DMS153 (cell line): Measurements from ENCODE around the gene SUSD5.
A peak's percentile ranks its signal among the peaks of the same experiment; 100 is the strongest.
"Not testable (repeated sequence)": the region's sequence is repeated elsewhere in the genome, so short reads cannot be mapped to it uniquely, and the experiment has no call there.

Source experiments
- DNase-seq: peaks from one replicate; lab custom pipeline; 2025; lab: John Stamatoyannopoulos, UW

The SUSD5 gene

DNA sequence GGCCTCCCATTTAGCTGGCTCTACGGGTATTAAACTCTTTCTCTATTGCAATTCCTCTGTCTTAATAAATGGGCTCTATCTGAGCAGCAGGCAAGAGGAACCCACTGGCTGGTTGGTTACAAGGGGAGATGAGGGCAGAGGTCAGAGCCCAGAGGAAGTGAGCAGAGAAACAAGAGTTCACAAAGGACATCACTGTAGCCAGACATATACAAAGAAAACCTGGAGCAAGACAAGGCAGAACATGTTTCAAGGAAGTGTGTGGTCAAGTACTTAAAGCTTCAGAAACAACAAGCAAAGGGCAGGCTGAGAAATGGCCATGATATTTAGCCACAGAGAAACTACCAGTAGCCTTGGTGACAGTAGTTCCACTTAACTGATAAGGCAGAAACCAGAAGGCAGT, 24.3 kb downstream of the SUSD5 start:
- no peak for DNase-seq

GRCh38 chr3:33187368-33187634, 31.3 kb downstream of the SUSD5 start:
- DNase-seq = no peak

DNA sequence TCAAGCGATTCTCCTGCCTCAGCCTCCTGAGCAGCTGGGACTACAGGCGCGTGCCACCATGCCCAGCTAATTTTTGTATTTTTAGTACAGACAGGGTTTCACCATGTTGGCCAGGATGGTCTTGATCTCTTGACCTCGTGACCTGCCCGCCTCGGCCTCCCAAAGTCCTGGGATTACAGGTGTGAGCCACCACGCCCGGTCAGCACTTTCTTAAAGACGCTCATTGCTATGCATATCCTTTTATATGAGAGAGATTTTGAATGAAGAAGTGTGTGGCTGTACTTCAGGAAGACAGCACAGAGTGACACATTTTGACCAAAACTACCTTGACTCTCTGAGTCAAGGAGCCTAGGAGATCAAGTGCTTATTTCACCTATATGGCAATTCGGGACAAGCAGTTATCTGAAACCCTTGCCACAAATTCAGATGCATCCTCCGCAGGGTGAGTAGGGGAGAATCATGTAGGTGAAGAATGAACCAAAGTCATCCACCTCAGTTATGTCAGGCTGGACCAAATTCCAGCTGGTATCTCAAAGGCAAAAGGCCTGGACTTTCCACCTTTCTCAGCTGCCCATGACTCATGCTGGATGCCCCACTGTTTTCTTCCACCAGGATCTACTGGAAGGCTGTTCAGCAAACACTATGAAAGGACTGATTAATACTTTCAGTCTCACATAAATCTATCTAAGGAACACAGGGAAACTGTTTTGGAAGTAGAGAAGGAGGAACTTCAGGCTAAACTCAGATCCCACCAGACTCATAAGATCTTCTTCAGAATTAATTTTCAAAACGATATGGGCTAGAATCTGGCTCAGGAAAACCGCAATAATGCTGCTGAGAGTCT, 31.9 kb downstream of the SUSD5 start:
- no peak for DNase-seq

DNA sequence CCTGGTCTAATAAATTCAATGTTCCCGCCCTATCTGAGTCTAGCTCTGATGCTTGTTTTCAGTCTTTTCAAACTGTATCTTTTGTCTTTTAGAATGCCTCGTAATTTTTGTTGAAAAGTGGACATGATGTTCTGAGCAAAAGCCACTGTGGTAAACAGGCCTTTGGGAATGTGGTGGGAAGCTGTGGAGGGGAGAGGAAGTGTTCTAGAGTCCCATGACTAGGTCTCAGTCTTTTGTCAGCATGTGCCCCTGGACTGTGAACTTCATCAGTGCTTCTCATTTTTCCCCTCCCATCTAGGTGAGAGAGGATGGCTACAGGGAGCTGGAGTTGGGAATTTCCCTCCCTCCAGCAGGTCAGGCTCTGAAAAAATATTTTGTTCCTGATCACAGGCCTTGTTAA, 33.7 kb downstream of the SUSD5 start:
- DNase-seq = no peak

DNA sequence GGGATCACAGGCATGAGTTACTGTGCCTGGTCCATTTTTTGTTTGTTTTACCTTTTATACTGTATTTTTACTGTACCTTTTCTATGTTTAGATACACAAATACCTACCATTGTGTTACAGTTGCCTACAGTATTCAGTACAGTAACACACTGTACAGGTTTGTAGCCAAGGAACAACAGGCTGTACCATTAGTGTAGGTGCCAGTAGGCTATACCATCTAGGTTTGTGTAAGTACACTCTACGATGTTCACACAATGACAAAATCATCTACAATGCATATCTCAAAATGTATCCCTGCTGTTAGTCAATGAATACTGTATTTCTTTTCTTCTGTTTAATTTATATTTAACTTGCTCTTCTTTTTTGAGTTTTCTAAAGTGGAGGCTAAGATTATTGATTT, 37.0 kb downstream of the SUSD5 start:
- DNase-seq = not testable (repeated sequence)

GRCh38 chr3:33181229-33181628, 37.4 kb downstream of the SUSD5 start:
- no peak for DNase-seq

GRCh38 chr3:33179132-33179531, 39.5 kb downstream of the SUSD5 start:
- DNase-seq = no peak

DNA sequence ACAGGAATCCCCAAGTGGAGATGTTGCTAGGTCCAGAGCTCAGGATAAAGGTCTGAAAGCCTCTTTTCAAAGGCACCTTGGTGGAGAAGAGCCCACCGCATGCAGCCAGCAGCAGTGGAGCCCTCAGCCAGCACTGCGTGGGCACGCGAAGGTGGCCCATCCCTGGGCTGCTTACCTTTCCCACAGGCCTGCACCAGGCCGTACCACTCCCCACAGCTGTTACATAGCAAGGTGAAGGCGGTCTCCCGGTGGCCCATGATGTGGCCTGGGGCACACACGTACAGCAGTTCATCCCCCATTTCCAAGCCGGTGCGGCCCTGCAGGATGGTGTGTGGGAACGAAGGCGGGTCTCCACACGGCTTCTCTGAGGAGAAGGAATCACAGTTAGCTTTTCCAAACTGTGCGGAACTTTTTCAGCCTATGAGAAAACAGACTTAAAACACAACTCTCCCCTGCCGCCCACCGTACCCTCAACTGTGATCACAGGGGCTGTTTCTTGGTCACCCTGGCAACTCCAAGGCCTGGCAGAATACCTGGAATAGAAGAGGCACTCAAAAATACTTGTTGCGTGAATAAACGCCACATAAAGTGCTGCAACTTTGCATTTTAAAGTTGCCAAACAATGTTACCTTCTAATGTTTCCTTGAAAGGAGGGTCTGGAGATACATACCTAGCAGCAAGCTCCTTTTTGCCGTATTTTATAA, 43.7 kb downstream of the SUSD5 start:
- no peak for DNase-seq

DNA sequence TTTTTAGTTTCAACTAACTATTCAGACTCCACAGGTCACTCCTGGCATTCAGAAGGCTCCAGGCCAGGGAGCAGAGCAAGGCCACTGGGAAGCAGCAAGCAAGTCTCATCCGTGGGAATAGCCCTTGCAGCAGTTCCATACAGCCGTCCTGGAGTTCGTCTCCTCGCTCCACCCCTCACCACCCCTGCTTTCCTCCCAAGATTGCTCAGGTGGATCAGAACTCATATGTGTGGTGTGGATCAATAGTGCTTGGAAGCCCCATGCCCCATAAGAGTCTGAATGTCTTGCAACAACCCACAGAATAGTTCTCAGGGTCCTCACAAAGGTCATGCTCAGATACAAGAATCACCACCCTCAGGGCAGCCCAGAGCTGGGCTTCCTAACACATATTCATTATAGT, 44.5 kb downstream of the SUSD5 start:
- DNase-seq = no peak

DNA sequence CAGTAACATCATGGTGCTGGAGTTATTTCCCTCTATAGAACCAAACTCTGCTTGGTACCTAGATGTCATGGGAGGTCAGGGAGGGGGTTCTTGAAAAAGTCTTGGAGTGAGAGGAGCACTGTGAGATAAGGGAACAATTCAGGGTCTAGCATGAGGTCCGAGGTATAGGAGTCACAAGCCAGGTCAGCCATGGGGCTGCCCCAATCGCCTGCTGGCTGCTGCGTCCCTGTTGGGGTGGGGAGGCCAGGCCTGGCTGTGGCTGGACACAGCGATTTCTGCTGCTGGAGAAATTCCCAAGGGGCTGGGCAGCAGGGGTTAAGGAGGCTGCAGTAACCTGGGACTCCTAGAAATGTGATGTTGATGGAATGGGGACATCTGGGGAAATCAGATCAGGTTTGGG, 44.9 kb downstream of the SUSD5 start:
- DNase-seq = no peak

DNA sequence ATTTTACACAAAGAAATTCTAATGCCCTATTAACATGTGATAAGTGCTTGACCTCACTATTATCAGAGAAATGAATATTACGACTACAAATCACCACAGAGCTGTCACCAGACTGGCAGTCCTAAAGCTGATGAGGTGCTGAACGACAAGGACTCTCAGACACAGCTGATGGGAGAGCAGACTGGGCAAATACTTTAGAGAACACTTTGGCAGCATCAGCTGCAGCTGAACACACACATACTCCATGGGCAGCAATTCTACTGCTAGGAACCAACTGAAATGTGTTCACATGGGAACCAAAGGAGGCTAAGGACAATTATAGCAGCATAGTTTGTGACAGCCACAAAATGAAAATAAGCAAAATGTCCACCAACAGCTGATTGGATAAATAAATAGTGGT, 45.5 kb downstream of the SUSD5 start:
- DNase-seq = peak; percentile 57

GRCh38 chr3:33171580-33171979, 47.0 kb downstream of the SUSD5 start:
- no peak for DNase-seq

GRCh38 chr3:33170531-33170930, 48.1 kb downstream of the SUSD5 start:
- no peak for DNase-seq

DNA sequence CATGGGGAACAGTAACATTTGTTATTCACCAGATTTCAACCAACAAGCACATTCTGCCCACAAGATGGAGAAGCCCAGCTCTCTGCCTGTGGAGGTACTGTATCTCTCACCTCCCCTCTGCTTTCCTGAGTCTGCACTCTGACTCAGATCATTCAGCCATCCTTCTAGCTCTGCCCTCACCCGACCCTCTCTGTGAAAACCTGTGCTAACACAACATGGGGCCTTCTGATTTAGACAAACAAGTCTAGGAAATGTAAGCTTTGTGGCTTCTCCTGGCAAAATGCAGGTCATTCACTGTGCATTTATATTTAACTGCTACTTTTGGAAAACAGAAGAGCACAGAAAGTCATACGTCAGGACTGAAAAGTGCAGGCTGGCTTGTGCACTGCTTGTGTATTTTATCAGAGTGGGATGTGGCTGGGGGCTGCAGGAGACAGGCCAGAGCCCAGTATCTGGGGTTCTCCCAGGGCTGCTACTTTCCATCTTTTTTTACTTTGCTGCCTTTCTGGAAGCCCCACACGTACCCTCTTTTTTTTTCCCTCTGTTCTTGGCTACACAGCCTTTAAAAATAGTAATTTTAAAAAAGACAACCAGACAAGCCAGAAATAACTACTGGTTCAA, 50.8 kb downstream of the SUSD5 start:
- no peak for DNase-seq

DNA sequence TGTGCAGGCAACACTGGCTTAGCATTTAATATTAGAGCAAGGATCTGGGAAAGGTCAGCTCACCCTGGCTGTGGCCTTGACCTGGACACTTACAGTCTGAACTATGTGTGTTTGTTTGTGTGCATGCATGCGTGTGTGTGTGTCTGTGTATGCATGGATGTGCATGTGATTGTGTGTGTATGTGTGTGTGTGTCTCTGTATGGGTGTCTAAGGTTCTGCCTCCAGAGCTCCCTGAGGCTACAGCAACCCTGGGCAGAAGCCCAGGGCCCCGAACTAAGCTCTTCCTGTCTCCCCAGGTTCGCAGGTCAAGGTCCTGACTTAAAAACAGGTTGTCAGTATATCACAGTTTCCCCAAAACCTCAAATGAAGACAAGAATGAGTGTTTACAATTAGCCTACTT, 51.3 kb downstream of the SUSD5 start:
- DNase-seq = no peak

DNA sequence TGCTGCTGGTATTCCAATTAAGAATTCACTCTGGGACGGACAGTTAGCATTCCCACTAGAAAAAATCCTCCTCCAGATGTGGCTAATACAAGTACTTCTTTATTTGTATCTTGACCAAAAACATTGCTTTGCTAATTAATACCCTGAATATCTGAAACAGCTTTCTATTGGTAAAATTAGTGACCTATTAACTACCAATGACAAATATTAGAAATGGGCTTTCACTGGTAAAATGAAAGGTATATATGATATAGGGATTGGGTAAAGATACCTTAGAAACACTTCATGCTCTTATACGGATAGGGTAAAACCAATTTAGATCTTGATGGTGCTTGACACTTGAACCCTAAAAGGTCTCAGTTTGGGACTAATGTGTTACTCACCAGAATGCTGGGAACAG, 52.5 kb downstream of the SUSD5 start:
- DNase-seq = no peak

GRCh38 chr3:33165372-33165771, 53.2 kb downstream of the SUSD5 start:
- no peak for DNase-seq

- DNase-seq = not testable (repeated sequence)
These were observed 56.0 kb downstream of the SUSD5 start for GRCh38 chr3:33162621-33163020.

GRCh38 chr3:33159981-33160380, 58.6 kb downstream of the SUSD5 start:
- no peak for DNase-seq

DNA sequence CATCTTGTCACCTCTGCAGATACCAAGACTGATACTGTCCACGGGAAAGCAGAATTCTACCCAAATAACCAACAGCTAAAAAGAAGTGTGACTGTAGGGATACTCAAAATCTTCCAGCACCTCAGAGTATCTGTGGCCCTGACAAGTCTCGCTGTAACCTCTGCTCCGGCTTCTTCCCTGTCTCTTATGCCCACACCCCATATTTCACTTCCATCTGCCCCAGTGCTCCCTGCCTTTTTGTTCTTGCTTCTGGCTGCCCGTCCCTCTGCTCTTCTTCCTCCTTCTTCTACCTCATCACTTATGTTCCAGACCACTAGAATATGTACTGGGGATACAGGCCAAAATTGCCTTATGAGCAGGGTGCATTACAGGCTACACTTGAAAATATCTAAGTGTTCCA, 59.4 kb downstream of the SUSD5 start:
- no peak for DNase-seq

- no peak for DNase-seq
These were observed 63.3 kb downstream of the SUSD5 start for GRCh38 chr3:33155301-33155700.

- DNase-seq = no peak
These were observed 64.8 kb downstream of the SUSD5 start for GRCh38 chr3:33153782-33154181.
